ENCODE data around the gene PXT1. TPM values are rescaled to one million over a fixed set of nuclear protein-coding genes. Genes with fewer than 3 reads are reported as not detected.

Gene PXT1
- polyA plus RNA-seq, 3 donors, result 0.13 to 0.31 (median 0.24) TPM

- no peak overlapping the region for H3K4me3 ChIP-seq (replicated peaks in 1 of 3; ENCODE audit: low read depth in 2 of 3, low read length in 3 of 3)
- Mint-ChIP-seq H3K27me3 (ENCODE audit: low read depth in 3 of 3) (peaks cover 3 to 9% (median 5%) of the 10 kb centered on the region in 3 donors), H3K4me3 (no peak overlapping the region), H3K9me3 (peaks cover 0 to 1% (median 0%) of the 10 kb centered on the region in 7 donors), H3K27ac (no peak overlapping the region), H3K36me3 (peaks cover 2 to 21% of the 10 kb centered on the region in 2 donors), H3K4me1 (peaks cover 9% of the 10 kb centered on the region)
- H3K9me3 ChIP-seq (replicated peaks in 1 of 2; ENCODE audit: control insufficient read depth in 1 of 2, insufficient read depth in 1 of 2, low read length in 2 of 2), result no peaks in the 10 kb centered on the region
- TF ChIP-seq CTCF (IDR thresholded peaks at IDR 0.05), result no peak
- no peaks in the 10 kb centered on the region for H3K36me3 ChIP-seq (replicated peaks in 1 of 2; ENCODE audit: control insufficient read depth in 1 of 2, insufficient read depth in 2 of 2, low read length in 2 of 2)
- WGBS (ENCODE audit: insufficient coverage), result no CpG with 5 or more reads among the region's 8 CpGs
- intact Hi-C loops (cut with micrococcal nuclease), result no loop called here
- DNase-seq, result no peak
- no peak overlapping the region for H2AFZ ChIP-seq (ENCODE audit: insufficient read depth, low read depth, low read length, poor library complexity, severe bottlenecking)
- H3K27me3 ChIP-seq (ENCODE audit: control insufficient read depth in 2 of 2, insufficient read depth in 2 of 2, low read length in 2 of 2), result no peaks in the 10 kb centered on the region
- H3K79me2 ChIP-seq (ENCODE audit: insufficient read depth, low read length), result no peaks in the 10 kb centered on the region
- no peak overlapping the region for H3K9ac ChIP-seq (ENCODE audit: insufficient read depth, low read length, poor library complexity, severe bottlenecking)
- H3K27ac ChIP-seq (ENCODE audit: low read depth in 1 of 2, low read length in 2 of 2), result no peak overlapping the region
- H3K4me2 ChIP-seq (replicated peaks; ENCODE audit: extremely low read depth, low read length, poor library complexity, severe bottlenecking), result no peak overlapping the region
- H3K4me1 ChIP-seq (ENCODE audit: control insufficient read depth in 1 of 2, insufficient read depth in 2 of 2, low read length in 2 of 2), result peaks cover 0 to 4% of the 10 kb centered on the region in 2 donors
- no peaks in the 10 kb centered on the region for H4K20me1 ChIP-seq (ENCODE audit: insufficient read depth, low read length)
These were observed 66.5 kb downstream of the PXT1 start for GRCh38 chr6:36376183-36376582.

- H3K9me3 ChIP-seq (replicated peaks in 1 of 2; ENCODE audit: control insufficient read depth in 1 of 2, insufficient read depth in 1 of 2, low read length in 2 of 2), result no peaks in the 10 kb centered on the region
- H3K9ac ChIP-seq (ENCODE audit: insufficient read depth, low read length, poor library complexity, severe bottlenecking), result no peak overlapping the region
- no peak for TF ChIP-seq CTCF (IDR thresholded peaks at IDR 0.05)
- peaks cover 0 to 6% of the 10 kb centered on the region in 2 donors for H3K4me1 ChIP-seq (ENCODE audit: control insufficient read depth in 1 of 2, insufficient read depth in 2 of 2, low read length in 2 of 2)
- H3K27me3 ChIP-seq (ENCODE audit: control insufficient read depth in 2 of 2, insufficient read depth in 2 of 2, low read length in 2 of 2), result no peaks in the 10 kb centered on the region
- H4K20me1 ChIP-seq (ENCODE audit: insufficient read depth, low read length), result no peaks in the 10 kb centered on the region
- Mint-ChIP-seq H3K4me1 (peaks cover 9% of the 10 kb centered on the region), H3K27me3 (ENCODE audit: low read depth in 3 of 3) (peaks cover 3 to 9% (median 3%) of the 10 kb centered on the region in 3 donors), H3K36me3 (peaks cover 3 to 24% of the 10 kb centered on the region in 2 donors), H3K4me3 (no peak overlapping the region), H3K27ac (no peak overlapping the region), H3K9me3 (peaks cover 0 to 1% (median 0%) of the 10 kb centered on the region in 7 donors)
- no peak overlapping the region for H3K4me2 ChIP-seq (replicated peaks; ENCODE audit: extremely low read depth, low read length, poor library complexity, severe bottlenecking)
- no peak for DNase-seq
- intact Hi-C loops (cut with micrococcal nuclease), result no loop called here
- no peak overlapping the region for H2AFZ ChIP-seq (ENCODE audit: insufficient read depth, low read depth, low read length, poor library complexity, severe bottlenecking)
- no peaks in the 10 kb centered on the region for H3K36me3 ChIP-seq (replicated peaks in 1 of 2; ENCODE audit: control insufficient read depth in 1 of 2, insufficient read depth in 2 of 2, low read length in 2 of 2)
- H3K4me3 ChIP-seq (replicated peaks in 1 of 3; ENCODE audit: low read depth in 2 of 3, low read length in 3 of 3), result no peak overlapping the region
- H3K79me2 ChIP-seq (ENCODE audit: insufficient read depth, low read length), result no peaks in the 10 kb centered on the region
- WGBS (ENCODE audit: insufficient coverage), result 95% methylated on average over 20 of the region's 20 CpGs
- H3K27ac ChIP-seq (ENCODE audit: low read depth in 1 of 2, low read length in 2 of 2), result no peak overlapping the region
These were observed 67.0 kb downstream of the PXT1 start for GRCh38 chr6:36375644-36376155.
